ENCODE data around the gene GPC2.
"Not testable (repeated sequence)": the region's sequence is repeated elsewhere in the genome, so short reads cannot be mapped to it uniquely, and the experiment has no call there.

DNA sequence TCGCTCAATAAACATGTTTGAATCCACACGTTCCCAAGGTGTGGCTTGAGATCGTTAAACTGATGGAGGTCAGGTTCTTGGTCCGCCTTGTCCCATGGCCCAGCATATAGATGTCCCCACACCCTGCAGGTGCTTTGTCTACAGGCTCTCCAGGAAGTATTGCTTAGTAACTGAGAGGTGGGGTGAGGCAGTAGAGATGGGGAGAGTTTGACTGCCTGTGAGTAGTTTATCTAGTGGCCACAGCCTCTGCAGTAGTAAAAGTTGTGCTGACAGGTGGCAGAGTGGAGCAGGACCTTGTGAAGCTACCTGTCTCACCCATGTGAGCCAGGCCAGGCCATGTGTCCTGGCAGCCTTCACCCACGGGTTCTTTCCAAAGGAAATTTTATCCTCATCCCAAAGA lies 37.2 kb upstream of the GPC2 start:
- TF ChIP-seq SUZ12 (IDR thresholded peaks at IDR 0.05; ENCODE audit: extremely low read depth, insufficient read depth, insufficient read length); YY1 (IDR thresholded peaks at IDR 0.05; ENCODE audit: insufficient read depth, insufficient read length); ZNF274 (IDR thresholded peaks at IDR 0.05; ENCODE audit: low read depth, low read length): not testable (repeated sequence)

All from NT2/D1 (cell line).